Heart left ventricle (tissue), 13 donors: ENCODE results near the gene ARFGAP1.

ENCODE experiments used
- CTCF ChIP-seq, 12 donors: fragments of 200-600 bp; sonication (generic) in 4 of 12; IDR thresholded peaks; one replicate each; pipeline versions ENCODE4 v1.5.0 to v1.8.0; 2018 to 2022; ENCODE audit warnings: antibody characterized with exemption in 12 of 12, mild to moderate bottlenecking in 5 of 12
- POLR2A ChIP-seq, 2 donors: fragments of 450-650 bp; IDR thresholded peaks; one replicate each; pipeline ENCODE4 v1.6.1; 2017; ENCODE audit warnings: antibody characterized with exemption in 2 of 2, mild to moderate bottlenecking in 2 of 2, moderate library complexity in 2 of 2
- donor health status: ischemic (EF 13 %, LVEDD 7.1; RV severe dilation, severe dysfunction).
- donor health status: DM: no; HTN: yes; CAD: no.
- donor health status: DM: no; HTN: no; CAD: no.
- donor health status: ischemic (EF 25% LVEDD 6.9; RV normal size, moderate dysfunction).
- donor health status: ischemic (EF 25% LVEDD 5.7; RV mildly dilated, moderate dysfunction).
- donor health status: ischemic (EF 35%, LVEDD 5.7; RV mildly dilated, moderate dysfunction).
- donor health status: nonischemic (EF 11% LVEDD 7.7; RV severe dilation, severe dysfunction).
- donor health status: DM: yes; HTN: yes; CAD: no.
- donor health status: PGD.
- donor health status: ischemic (EF 29% LVEDD 5.4; RV normal size, mild dysfunction).
- donor health status: nonischemic (EF 23%, LVEDD 6.1; RV moderate dilation, normal function).

- TF ChIP-seq CTCF (IDR thresholded peaks at IDR 0.05), result no peak
- no peak for TF ChIP-seq POLR2A (IDR thresholded peaks at IDR 0.05)
Measured at GRCh38 chr20:63260521-63260920, 12.1 kb upstream of the ARFGAP1 start.
